Measurements from ENCODE around the gene RAD50.

DNA sequence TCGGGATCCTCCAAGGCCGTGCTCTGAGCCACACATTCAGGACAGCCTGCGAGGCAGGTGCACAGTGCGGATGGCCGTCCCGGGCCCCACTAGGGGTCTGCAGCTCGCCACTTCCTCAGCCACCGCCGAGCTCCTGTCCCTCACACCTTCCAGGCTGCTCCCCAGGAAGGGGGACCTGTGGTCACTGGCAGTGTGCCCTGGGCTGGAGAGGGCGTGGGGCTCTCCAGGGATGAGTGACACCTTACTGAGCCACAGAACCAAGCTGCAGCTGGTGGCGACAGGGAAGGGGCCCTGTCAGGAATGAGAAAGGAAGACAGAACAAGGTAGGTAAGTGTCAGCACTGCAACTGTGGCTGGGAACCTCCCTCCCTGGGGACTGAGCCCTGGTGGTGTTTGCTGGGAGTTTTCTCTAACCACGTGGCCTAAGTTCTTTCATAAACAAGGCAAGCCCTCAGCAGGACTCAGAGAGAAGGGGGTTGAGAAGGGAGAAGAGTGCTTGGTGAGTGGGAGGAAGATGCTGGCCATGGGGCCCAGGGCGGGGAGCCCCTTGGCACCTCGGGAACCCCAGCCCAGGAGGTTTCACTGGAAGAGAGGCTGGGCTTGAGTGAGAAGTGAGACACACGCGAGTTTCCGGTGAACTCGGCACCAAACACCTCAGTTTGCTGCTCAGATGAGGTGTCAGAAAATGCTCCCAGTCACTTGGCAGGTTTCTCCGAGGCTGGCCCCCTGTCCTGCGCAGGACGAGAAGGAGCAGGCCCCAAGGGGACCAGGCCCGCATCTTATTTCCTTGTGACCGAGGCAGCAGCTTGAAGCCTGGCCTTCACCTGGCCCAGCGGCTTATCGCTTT lies 106.4 kb downstream of the RAD50 start:
- TF ChIP-seq, protein P1, sequence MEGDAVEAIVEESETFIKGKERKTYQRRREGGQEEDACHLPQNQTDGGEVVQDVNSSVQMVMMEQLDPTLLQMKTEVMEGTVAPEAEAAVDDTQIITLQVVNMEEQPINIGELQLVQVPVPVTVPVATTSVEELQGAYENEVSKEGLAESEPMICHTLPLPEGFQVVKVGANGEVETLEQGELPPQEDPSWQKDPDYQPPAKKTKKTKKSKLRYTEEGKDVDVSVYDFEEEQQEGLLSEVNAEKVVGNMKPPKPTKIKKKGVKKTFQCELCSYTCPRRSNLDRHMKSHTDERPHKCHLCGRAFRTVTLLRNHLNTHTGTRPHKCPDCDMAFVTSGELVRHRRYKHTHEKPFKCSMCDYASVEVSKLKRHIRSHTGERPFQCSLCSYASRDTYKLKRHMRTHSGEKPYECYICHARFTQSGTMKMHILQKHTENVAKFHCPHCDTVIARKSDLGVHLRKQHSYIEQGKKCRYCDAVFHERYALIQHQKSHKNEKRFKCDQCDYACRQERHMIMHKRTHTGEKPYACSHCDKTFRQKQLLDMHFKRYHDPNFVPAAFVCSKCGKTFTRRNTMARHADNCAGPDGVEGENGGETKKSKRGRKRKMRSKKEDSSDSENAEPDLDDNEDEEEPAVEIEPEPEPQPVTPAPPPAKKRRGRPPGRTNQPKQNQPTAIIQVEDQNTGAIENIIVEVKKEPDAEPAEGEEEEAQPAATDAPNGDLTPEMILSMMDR (IDR thresholded peaks at IDR 0.05) = no peak
- TF ChIP-seq NRF1 (IDR thresholded peaks at IDR 0.05; ENCODE audit: low read depth, low read length) (no peak), EP300 (IDR thresholded peaks at IDR 0.05; ENCODE audit: borderline replicate concordance in 1 of 2, low read depth in 1 of 2, low read length in 1 of 2) (no peak), YY1 (IDR thresholded peaks at IDR 0.05; ENCODE audit: low read depth) (no peak), EZH2phosphoT487 (IDR thresholded peaks at IDR 0.05; ENCODE audit: borderline replicate concordance, low read depth) (no peak), POLR2AphosphoS5 (IDR thresholded peaks at IDR 0.05; ENCODE audit: low read depth, low read length) (no peak), RAD21 (IDR thresholded peaks at IDR 0.05; ENCODE audit: low read length) (no peak), GABPA (IDR thresholded peaks at IDR 0.05; ENCODE audit: low read depth) (no peak), SMC3 (IDR thresholded peaks at IDR 0.05; ENCODE audit: low read depth, low read length) (no peak)
- TF ChIP-seq, protein P2, sequence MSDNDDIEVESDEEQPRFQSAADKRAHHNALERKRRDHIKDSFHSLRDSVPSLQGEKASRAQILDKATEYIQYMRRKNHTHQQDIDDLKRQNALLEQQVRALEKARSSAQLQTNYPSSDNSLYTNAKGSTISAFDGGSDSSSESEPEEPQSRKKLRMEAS (IDR thresholded peaks at IDR 0.05; ENCODE audit: low read depth) = no peak
